Left ventricle myocardium inferior (tissue), 1 donor: ENCODE data around the gene CENPM. TPM values are rescaled to one million over a fixed set of nuclear protein-coding genes. Genes with fewer than 3 reads are reported as not detected.

Source experiments
- DNase-seq: peaks from one replicate; pipeline ENCODE4 v3.0.0-alpha.2; 2020
- H3K27ac ChIP-seq: fragments of 200-600 bp; replicated peaks from 2 replicates; pipeline ENCODE4 v1.8.0; 2021
- H3K27me3 ChIP-seq: fragments of 200-600 bp; 2 replicates; pipeline ENCODE4 v1.8.0; 2021; ENCODE audit warnings: low read depth
- H3K36me3 ChIP-seq: fragments of 200-600 bp; 2 replicates; pipeline ENCODE4 v1.8.0; 2021
- H3K4me1 ChIP-seq: fragments of 200-600 bp; 2 replicates; pipeline ENCODE4 v1.8.0; 2021
- H3K4me3 ChIP-seq: fragments of 200-600 bp; 2 replicates; pipeline ENCODE4 v1.8.0; 2021; ENCODE audit warnings: mild to moderate bottlenecking, moderate library complexity
- H3K9me3 ChIP-seq: fragments of 200-600 bp; replicated peaks from 2 replicates; pipeline ENCODE4 v1.8.0; 2021
- intact Hi-C: fragments of 100-400 bp; cut with micrococcal nuclease; formaldehyde crosslinking; loops from one replicate; pipeline ENCODE4 v1.11.0; 2022
- total RNA-seq: library from RNA; stranded (reverse); fragmentation: NEBNext Ultra II Directional; extraction: Animal tissue kit (Norgen Biotek cat#: 25700); gene quantifications from one replicate; pipeline ENCODE4 v1.2.1, GENCODE V29; 2021
- TF ChIP-seq, protein P1 (sequence below): fragments of 200-600 bp; IDR thresholded peaks from 2 replicates; pipeline ENCODE4 v1.8.0; 2021; ENCODE audit warnings: antibody characterized with exemption, mild to moderate bottlenecking, borderline replicate concordance
- donor health status: DM: no; HTN: yes; CAD: no; lungs with severe emphysema.

The CENPM gene
- total RNA-seq, 1 donor from 2014 or later = 0.47 TPM

DNA sequence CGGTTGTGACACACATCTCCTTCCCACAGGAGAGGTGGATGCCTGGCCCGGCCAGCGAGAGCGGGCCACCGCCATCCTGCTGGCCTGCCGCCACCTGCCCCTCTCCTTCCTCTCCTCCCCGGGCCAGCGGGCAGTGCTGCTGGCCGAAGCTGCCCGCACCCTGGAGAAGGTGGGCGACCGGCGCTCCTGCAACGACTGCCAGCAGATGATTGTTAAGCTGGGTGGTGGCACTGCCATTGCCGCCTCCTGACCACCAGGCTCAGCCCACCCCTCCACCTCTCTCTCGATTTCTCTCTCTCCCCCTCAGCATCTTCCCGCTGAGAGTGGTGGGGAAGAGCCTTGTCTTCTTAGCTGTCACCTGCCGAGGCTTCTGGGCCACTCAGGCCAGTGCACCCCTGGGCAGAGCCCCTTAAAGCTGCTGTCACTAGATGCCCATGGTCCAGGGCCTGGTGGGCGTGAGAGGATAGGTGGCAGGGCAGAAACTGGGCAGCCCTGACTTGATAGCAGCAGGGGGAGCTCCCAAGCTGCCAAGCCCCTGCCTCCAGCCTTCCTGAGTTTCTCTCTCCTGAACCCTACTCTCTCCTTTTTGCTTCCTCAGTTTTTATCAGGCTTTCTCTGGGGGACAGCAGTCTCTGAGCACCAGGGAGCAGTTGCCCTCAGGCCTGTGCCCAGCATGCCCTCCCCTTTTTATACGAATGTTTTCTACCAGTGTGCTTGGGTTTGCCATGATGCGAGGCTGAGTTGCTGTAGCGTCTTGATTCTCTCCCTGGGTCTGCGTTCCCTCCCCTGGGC, 41.3 kb downstream of the CENPM start:
- intact Hi-C loops = no loop called here
- peaks cover 14% of the 10 kb centered on the region for H3K27me3 ChIP-seq
- no peaks in the 10 kb centered on the region for H3K9me3 ChIP-seq
- DNase-seq = no peak
- no peak overlapping the region for H3K4me3 ChIP-seq
- H3K27ac ChIP-seq = no peak overlapping the region
- H3K36me3 ChIP-seq = peaks cover 44% of the 10 kb centered on the region
- TF ChIP-seq, protein P1, sequence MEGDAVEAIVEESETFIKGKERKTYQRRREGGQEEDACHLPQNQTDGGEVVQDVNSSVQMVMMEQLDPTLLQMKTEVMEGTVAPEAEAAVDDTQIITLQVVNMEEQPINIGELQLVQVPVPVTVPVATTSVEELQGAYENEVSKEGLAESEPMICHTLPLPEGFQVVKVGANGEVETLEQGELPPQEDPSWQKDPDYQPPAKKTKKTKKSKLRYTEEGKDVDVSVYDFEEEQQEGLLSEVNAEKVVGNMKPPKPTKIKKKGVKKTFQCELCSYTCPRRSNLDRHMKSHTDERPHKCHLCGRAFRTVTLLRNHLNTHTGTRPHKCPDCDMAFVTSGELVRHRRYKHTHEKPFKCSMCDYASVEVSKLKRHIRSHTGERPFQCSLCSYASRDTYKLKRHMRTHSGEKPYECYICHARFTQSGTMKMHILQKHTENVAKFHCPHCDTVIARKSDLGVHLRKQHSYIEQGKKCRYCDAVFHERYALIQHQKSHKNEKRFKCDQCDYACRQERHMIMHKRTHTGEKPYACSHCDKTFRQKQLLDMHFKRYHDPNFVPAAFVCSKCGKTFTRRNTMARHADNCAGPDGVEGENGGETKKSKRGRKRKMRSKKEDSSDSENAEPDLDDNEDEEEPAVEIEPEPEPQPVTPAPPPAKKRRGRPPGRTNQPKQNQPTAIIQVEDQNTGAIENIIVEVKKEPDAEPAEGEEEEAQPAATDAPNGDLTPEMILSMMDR = no peak
- peaks cover 44% of the 10 kb centered on the region for H3K4me1 ChIP-seq

DNA sequence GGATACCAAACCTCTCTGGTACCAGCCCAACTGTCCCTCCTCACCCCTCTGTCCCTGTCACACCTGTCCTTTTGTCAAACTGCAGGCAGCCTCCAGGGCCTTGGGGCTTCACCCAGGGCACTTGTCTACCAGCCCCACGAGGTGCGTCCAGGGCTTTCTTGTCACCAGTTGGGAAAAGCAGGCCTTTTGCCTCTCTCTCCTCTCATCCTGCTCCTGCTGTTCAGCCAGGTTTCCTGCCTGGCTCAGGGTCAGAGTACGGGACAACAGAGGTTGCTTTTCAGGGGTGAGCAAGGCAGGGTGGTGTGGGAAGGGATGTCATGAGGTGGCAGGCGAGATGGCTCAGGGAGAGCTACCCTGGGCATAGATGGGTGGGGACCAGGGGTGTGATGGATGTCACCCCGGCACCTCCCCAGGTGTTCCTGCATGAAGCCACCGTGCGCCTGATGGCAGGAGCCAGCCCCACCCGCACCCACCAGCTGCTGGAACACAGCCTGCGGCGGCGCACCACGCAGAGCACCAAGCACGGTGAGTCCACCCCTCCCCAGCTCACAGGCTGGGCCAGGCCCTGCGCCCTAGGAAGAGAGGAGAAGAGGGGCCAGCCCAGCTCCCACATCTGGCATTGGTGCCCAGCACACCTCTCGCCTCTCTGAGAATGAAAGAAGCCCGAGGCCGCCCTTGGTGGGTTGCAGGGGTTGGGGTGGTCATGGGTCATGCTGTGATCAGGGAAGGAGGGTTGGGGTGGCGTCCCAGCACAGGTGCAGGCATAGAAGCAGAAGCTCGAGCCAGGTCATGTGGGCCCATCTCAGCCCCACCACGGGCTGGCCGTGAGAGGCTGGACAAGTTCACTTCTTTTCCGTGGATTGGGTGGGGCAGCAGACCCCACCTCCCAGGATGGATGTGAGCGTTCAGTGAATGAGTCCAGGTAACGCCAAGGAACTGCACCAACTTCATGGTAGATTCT, 42.2 kb downstream of the CENPM start:
- DNase-seq = no peak
- peaks cover 53% of the 10 kb centered on the region for H3K36me3 ChIP-seq
- intact Hi-C loops = no loop called here
- TF ChIP-seq, protein P1 = no peak
- H3K9me3 ChIP-seq = no peaks in the 10 kb centered on the region
- H3K27me3 ChIP-seq = peaks cover 6% of the 10 kb centered on the region
- peaks cover 44% of the 10 kb centered on the region for H3K4me1 ChIP-seq
- H3K27ac ChIP-seq = peak overlapping the region; percentile 89
- H3K4me3 ChIP-seq = no peak overlapping the region

DNA sequence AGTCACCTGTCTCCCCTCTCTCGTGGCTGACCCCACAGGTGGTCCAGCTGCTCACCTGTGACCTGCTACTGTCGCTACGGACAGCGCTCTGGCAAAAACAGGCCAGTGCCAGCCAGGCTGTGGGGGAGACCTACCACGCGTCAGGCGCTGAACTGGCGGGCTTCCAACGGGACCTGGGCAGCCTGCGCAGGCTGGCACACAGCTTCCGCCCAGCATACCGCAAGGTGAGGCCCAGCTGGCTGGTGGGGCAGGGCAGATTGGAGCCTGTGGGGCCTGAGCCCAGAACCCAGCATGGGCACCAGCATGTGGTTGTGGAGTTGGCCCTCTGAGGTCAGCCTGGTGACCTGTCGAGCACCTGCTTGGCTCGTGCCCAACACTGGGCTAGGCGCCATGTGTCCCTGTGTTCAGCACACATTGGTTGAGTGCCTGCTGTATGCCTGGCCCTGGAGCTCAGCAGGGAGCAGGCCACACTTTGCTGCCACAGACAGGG, 44.0 kb downstream of the CENPM start:
- TF ChIP-seq, protein P1 = no peak
- H3K9me3 ChIP-seq = no peaks in the 10 kb centered on the region
- peak; percentile 83 for DNase-seq
- intact Hi-C loops = no loop called here
- H3K27ac ChIP-seq = peak overlapping the region; percentile 89
- H3K36me3 ChIP-seq = peaks cover 70% of the 10 kb centered on the region
- no peaks in the 10 kb centered on the region for H3K27me3 ChIP-seq
- no peak overlapping the region for H3K4me3 ChIP-seq
- peaks cover 48% of the 10 kb centered on the region for H3K4me1 ChIP-seq

DNA sequence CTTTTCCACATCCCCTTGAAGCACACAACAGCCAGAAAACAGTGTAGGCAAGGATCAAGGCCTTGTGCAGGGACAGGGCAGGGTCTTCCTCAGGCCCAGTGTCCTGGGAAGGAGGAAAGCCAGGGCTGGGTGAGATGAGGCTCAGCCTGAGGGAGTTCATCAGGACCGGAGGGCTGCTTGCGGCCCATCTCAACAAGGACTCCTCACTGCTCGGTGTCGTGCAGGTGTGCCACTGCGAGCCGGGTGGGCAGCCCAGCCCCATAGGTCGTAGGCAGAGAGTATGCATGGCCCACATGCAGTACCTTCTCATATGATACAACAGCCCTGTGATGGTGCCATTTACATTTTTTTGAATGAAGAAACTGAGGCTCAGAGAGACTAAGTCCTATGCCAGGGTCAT, 44.9 kb downstream of the CENPM start:
- intact Hi-C loops = no loop called here
- DNase-seq = no peak
- TF ChIP-seq, protein P1 = no peak
- Histone ChIP-seq H3K27ac (peak overlapping the region; percentile 89), H3K4me1 (peaks cover 50% of the 10 kb centered on the region), H3K4me3 (no peak overlapping the region), H3K27me3 (no peaks in the 10 kb centered on the region), H3K9me3 (no peaks in the 10 kb centered on the region), H3K36me3 (peaks cover 71% of the 10 kb centered on the region)

DNA sequence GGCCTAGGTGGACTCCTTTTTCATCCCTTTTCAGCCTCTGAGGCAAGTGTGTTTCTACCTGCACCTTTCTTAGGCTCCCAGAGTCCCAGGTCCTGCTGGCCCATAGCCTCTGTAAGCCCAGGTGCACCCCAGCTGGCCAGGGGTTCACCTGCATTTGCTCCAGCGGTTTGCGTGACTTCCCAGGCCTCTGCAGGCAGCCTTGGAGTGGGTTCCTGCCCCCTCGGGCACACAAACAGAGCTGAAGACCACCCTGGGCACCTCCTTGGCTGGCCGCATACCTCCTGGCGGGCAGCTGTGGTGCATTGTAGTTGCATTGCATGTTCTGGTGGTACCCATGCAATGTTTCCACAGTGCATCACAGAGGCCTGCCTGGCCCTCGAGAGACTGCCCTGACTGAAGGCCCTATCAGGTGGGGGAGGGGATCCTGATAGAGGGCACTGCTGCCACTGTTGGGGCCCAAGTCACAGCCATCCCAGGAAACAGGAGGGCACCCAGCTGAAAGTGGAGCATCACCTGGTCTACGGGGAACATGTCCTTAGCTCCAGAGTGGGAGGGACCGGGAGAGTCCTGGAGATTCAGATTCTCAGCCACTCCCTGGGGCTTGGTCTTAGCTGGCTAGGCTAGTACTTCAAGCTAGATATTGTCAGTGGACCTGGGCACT, 46.2 kb downstream of the CENPM start:
- Histone ChIP-seq H3K36me3 (peaks cover 71% of the 10 kb centered on the region), H3K27me3 (no peaks in the 10 kb centered on the region), H3K4me3 (no peak overlapping the region), H3K27ac (peak overlapping the region; percentile 82), H3K4me1 (peaks cover 57% of the 10 kb centered on the region), H3K9me3 (no peaks in the 10 kb centered on the region)
- no peak for DNase-seq
- intact Hi-C loops = no loop called here
- TF ChIP-seq, protein P1 = no peak
